A549 (cell line): ENCODE measurements around the gene DOK7. TPM values are rescaled to one million over a fixed set of nuclear protein-coding genes. Genes with fewer than 3 reads are reported as not detected.
"Not testable (repeated sequence)": the region's sequence is repeated elsewhere in the genome, so short reads cannot be mapped to it uniquely, and the experiment has no call there.

Experiments used
- ATAC-seq, 2 experiments: fragments of 200-7000 bp in 1 of 2; fragments of >200 bp in 1 of 2; cut with Nextera tagmentation in 1 of 2; cut with Tn5 transposase in 1 of 2; 3 replicates each; pipeline versions ENCODE4 v1.8.0 to v1.9.1; 2018 to 2020; ENCODE audit warnings: mild to moderate bottlenecking in 1 of 2, moderate library complexity in 1 of 2
- CTCF ChIA-PET: fragments of 300-600 bp; sonication (Branson Sonifier 250); formaldehyde crosslinking; extraction: SDS; loops from one replicate; lab custom pipeline; 2021; ENCODE audit warnings: antibody characterized with exemption, inconsistent platforms; lab: Yijun Ruan, JAX
- POLR2A ChIA-PET: fragments of 350-600 bp; formaldehyde crosslinking; extraction: SDS; loops from one replicate; lab custom pipeline; 2021; ENCODE audit warnings: antibody characterized with exemption, inconsistent platforms; lab: Yijun Ruan, JAX
- DNase-seq, 2 experiments: peaks; one replicate each; pipeline versions ENCODE4 v3.0.0 to v3.0.0-alpha.2; 2011 to 2016; ENCODE audit warnings: low read depth in 1 of 2, low spot score in 1 of 2
- FAIRE-seq: peaks from 2 replicates; lab custom pipeline; 2011; peaks lifted over from hg19 to GRCh38; lab: Jason Lieb, UNC
- H3K27ac ChIP-seq, 2 experiments: fragments of >200 bp; sonication (Bioruptor Twin); formaldehyde crosslinking; 3 replicates each; pipeline ENCODE4 v1.5.1; 2016 to 2017
- H3K4me1 ChIP-seq: fragments of >200 bp; sonication (Bioruptor Twin); formaldehyde crosslinking; 3 replicates; pipeline ENCODE4 v1.6.1; 2016
- H3K4me2 ChIP-seq: fragments of >200 bp; sonication (Bioruptor Twin); formaldehyde crosslinking; 3 replicates; pipeline ENCODE4 v1.6.1; 2016
- H3K4me3 ChIP-seq: fragments of >200 bp; sonication (Bioruptor Twin); formaldehyde crosslinking; 3 replicates; pipeline ENCODE4 v1.5.1; 2016
- H3K9me3 ChIP-seq: fragments of >200 bp; sonication (Bioruptor Twin); formaldehyde crosslinking; 3 replicates; pipeline ENCODE4 v1.6.1; 2016
- CBX2 ChIP-seq: fragments of 200-600 bp; sonication (generic); IDR thresholded peaks from 2 replicates; pipeline ENCODE4 v1.6.1; 2016; ENCODE audit warnings: low read depth, mild to moderate bottlenecking, borderline replicate concordance
- EP300 ChIP-seq, 2 experiments: fragments of >200 bp; sonication (Bioruptor Twin); formaldehyde crosslinking; IDR thresholded peaks; 2 replicates in 1 of 2; 3 replicates in 1 of 2; pipeline ENCODE4 v1.6.1; 2016 to 2017
- ESRRA ChIP-seq: fragments of 150-350 bp; IDR thresholded peaks from 2 replicates; pipeline ENCODE4 v1.6.1; 2014; ENCODE audit warnings: mild to moderate bottlenecking, low read length, borderline replicate concordance
- FOSB ChIP-seq: fragments of 250-450 bp; sonication (Bioruptor Pico); IDR thresholded peaks from 2 replicates; pipeline ENCODE4 v1.5.0; 2020; ENCODE audit warnings: mild to moderate bottlenecking, moderate library complexity
- FOSL2 ChIP-seq, 2 experiments: fragments of 450-650 bp in 1 of 2; fragments of >200 bp in 1 of 2; sonication (Bioruptor Twin) in 1 of 2; formaldehyde crosslinking; IDR thresholded peaks; 2 replicates each; pipeline versions ENCODE4 v1.5.0 to v1.6.1; 2016 to 2020; ENCODE audit warnings: mild to moderate bottlenecking in 1 of 2, moderate library complexity in 1 of 2
- MAZ ChIP-seq: fragments of 150-350 bp; IDR thresholded peaks from 2 replicates; pipeline ENCODE4 v1.6.1; 2014; ENCODE audit warnings: antibody characterized with exemption, low read depth, low read length, borderline replicate concordance
- PHF8 ChIP-seq: fragments of 200-600 bp; sonication (generic); IDR thresholded peaks from 2 replicates; pipeline ENCODE4 v1.6.1; 2016; ENCODE audit warnings: low read depth, mild to moderate bottlenecking, antibody characterized with exemption, moderate library complexity, borderline replicate concordance
- RARB ChIP-seq: fragments of 250-450 bp; sonication (Bioruptor Pico); IDR thresholded peaks from 2 replicates; pipeline ENCODE4 v1.8.0; 2021; ENCODE audit warnings: mild to moderate bottlenecking, moderate library complexity
- RCOR1 ChIP-seq: fragments of 150-350 bp; IDR thresholded peaks from 2 replicates; pipeline ENCODE4 v1.6.1; 2014; ENCODE audit warnings: antibody characterized with exemption, low read length, low read depth
- RFX5 ChIP-seq: fragments of 450-650 bp; IDR thresholded peaks from 2 replicates; pipeline ENCODE4 v1.7.1; 2014; ENCODE audit warnings: antibody characterized with exemption, mild to moderate bottlenecking, moderate library complexity
- RNF2 ChIP-seq: fragments of 200-600 bp; sonication (generic); IDR thresholded peaks from 2 replicates; pipeline ENCODE4 v1.6.1; 2016; ENCODE audit warnings: low read depth, mild to moderate bottlenecking, antibody characterized with exemption, moderate library complexity, borderline replicate concordance
- TP53 ChIP-seq: fragments of 250-450 bp; sonication (Bioruptor Pico); IDR thresholded peaks from 2 replicates; pipeline ENCODE4 v1.5.0; 2021; ENCODE audit warnings: mild to moderate bottlenecking, moderate library complexity
- ZC3H11A ChIP-seq: fragments of 450-650 bp; IDR thresholded peaks from 2 replicates; pipeline ENCODE4 v1.6.1; 2014; ENCODE audit warnings: antibody characterized with exemption, mild to moderate bottlenecking
- WGBS: methylation state at CpG from one replicate; pipeline ENCODE4 v1.1.6; 2017; ENCODE audit errors: missing lambda C conversion rate; 5-methylcytosine and 5-hydroxymethylcytosine counted together
- polyA plus RNA-seq, 4 experiments: library from polyadenylated mRNA; depleted of rRNA in 3 of 4; stranded (reverse); fragments of >200 nt; fragmentation: RNase III in 1 of 4; extraction: RNeasy Plus Mini Kit Qiagen cat#74134 plus additional on column Dnase treatment in 1 of 4; gene quantifications; 2 replicates in 3 of 4; 3 replicates in 1 of 4; pipeline ENCODE4 v1.2.3, GENCODE V29; 2011 to 2017
- TF ChIP-seq, protein P1 (sequence below): IDR thresholded peaks from 2 replicates; pipeline ENCODE4 v1.6.1; 2012
- TF ChIP-seq, protein P2 (sequence below): fragments of 450-650 bp; IDR thresholded peaks from 2 replicates; pipeline ENCODE4 v1.6.1; 2014; ENCODE audit warnings: antibody characterized with exemption
- TF ChIP-seq, protein P3 (sequence below): fragments of >200 bp; sonication (Bioruptor Twin); formaldehyde crosslinking; IDR thresholded peaks from 3 replicates; pipeline ENCODE4 v1.6.1; 2016
- TF ChIP-seq, protein P4 (sequence below): fragments of >200 bp; sonication (Bioruptor Twin); formaldehyde crosslinking; IDR thresholded peaks from 3 replicates; pipeline ENCODE4 v1.5.1; 2016

Gene DOK7
- polyA plus RNA-seq, 2 of the 4 experiments (the other 2 are of a cell fraction), result 0.17 to 0.21 TPM

DNA sequence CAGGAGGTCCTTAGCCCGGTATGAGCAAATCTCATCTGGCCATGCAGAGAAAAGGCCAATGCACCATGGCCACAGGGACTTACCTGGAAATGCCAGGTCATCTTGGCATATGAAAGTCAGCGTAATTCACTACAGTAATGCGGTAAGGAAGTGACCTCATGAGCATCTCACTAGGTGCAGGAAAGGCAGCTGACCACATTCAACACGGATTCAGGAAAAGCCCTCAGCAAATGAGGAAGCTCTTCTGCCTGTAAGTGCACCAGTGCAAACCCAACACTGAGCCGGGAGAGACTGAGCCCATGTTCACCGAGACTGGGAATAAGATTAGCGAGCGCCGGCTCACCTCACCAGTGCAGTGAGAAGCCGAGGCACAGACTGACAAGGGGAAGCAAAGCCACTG lies 45.4 kb downstream of the DOK7 start:
- POLR2A ChIA-PET, result no interaction called here
- 89% methylated on average over 10 of the region's 10 CpGs for WGBS
- ATAC-seq, result no peak
- H3K4me3 ChIP-seq, result no peak overlapping the region
- TF ChIP-seq, protein P1, sequence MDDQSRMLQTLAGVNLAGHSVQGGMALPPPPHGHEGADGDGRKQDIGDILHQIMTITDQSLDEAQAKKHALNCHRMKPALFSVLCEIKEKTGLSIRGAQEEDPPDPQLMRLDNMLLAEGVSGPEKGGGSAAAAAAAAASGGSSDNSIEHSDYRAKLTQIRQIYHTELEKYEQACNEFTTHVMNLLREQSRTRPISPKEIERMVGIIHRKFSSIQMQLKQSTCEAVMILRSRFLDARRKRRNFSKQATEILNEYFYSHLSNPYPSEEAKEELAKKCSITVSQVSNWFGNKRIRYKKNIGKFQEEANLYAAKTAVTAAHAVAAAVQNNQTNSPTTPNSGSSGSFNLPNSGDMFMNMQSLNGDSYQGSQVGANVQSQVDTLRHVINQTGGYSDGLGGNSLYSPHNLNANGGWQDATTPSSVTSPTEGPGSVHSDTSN, result no peak
- no peak for TF ChIP-seq FOSB (CRISPR knock-in tag)
- TF ChIP-seq RNF2, result no peak
- CTCF ChIA-PET, result no interaction called here
- H3K27ac ChIP-seq, result no peak overlapping the region
- H3K9me3 ChIP-seq, result no peaks in the 10 kb centered on the region
- FAIRE-seq, result no peak
- no peak for DNase-seq
- no peak overlapping the region for H3K4me2 ChIP-seq
- H3K4me1 ChIP-seq, result no peaks in the 10 kb centered on the region

DNA sequence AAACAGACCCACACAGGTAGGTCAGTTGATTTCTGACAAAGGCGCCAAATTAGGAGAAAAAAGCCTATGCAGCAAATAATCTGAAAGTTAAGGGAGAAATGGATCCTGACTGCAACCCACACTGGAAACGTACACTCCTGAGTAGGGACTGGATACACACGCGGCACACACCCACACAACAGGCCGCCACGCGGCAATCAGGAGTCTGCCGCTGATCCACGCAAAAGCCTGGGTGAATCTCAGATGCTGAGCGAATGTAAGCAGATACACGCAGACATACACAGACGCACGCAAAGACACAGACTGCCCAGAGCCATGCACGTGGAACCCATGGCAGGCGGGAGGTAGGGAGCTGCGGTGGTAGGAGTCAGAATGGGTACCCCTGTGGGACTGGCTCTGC lies 47.4 kb downstream of the DOK7 start:
- Histone ChIP-seq H3K9me3 (no peaks in the 10 kb centered on the region), H3K4me2 (no peak overlapping the region), H3K4me3 (no peak overlapping the region), H3K27ac (no peak overlapping the region), H3K4me1 (no peaks in the 10 kb centered on the region)
- no peak for DNase-seq
- no peak for FAIRE-seq
- 91% methylated on average over 16 of the region's 16 CpGs for WGBS
- POLR2A ChIA-PET, result no interaction called here
- CTCF ChIA-PET, result no interaction called here
- no peak for ATAC-seq
- TF ChIP-seq TP53, result no peak

DNA sequence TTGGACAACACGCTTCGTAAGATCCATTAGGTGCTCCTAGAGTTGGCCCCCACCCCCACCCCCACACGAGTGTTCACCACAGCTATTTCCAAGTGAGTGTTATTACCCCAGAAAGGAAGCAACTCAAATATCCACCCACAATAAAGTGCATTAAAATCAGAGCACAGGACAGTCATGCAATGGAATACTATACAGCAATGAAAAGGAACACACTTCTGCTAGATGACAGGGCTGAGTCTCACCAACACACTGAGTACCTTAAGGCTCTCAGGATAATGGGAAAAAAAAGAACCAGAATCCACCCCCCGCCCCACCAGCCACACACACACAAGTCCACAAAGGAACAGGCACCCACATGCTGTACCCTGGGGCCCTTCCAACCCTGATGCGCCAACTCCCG lies 48.1 kb downstream of the DOK7 start:
- no peak for FAIRE-seq
- Histone ChIP-seq H3K4me1 (no peaks in the 10 kb centered on the region), H3K4me3 (no peak overlapping the region), H3K27ac (no peak overlapping the region), H3K9me3 (no peaks in the 10 kb centered on the region), H3K4me2 (no peak overlapping the region)
- POLR2A ChIA-PET, result no interaction called here
- ATAC-seq, result no peak
- TF ChIP-seq ESRRA (no peak), PHF8 (no peak), FOSL2 (IDR thresholded peaks at IDR 0.05) (no peak), FOSL2 (CRISPR knock-in tag; IDR thresholded peaks at IDR 0.05) (no peak), RARB (CRISPR knock-in tag) (no peak), MAZ (no peak), ZC3H11A (no peak)
- TF ChIP-seq, protein P2, sequence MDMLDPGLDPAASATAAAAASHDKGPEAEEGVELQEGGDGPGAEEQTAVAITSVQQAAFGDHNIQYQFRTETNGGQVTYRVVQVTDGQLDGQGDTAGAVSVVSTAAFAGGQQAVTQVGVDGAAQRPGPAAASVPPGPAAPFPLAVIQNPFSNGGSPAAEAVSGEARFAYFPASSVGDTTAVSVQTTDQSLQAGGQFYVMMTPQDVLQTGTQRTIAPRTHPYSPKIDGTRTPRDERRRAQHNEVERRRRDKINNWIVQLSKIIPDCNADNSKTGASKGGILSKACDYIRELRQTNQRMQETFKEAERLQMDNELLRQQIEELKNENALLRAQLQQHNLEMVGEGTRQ, result no peak
- 98% methylated on average over 5 of the region's 6 CpGs for WGBS
- no peak for DNase-seq
- CTCF ChIA-PET, result no interaction called here

DNA sequence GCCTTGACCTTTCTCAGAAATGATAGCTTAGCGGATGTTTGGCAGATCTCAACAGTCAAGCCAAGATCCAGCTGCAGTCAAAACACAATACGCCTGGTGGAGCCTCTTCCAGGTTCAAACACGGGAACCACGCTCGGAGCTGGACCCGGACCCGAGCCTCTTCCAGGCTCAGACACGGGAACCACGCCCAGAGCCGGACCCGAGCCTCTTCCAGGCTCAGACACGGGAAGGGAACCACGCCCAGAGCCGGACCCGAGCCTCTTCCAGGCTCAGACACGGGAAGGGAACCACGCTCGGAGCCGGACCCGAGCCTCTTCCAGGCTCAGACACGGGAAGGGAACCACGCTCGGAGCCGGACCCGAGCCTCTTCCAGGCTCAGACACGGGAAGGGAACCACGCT lies 48.5 kb downstream of the DOK7 start:
- CTCF ChIA-PET, DNase-seq, POLR2A ChIA-PET, H3K4me1 ChIP-seq, FAIRE-seq, ATAC-seq, H3K9me3 ChIP-seq, H3K4me2 ChIP-seq, H3K4me3 ChIP-seq, H3K27ac ChIP-seq: not testable (repeated sequence)
- 93% methylated on average over 6 of the region's 27 CpGs for WGBS

DNA sequence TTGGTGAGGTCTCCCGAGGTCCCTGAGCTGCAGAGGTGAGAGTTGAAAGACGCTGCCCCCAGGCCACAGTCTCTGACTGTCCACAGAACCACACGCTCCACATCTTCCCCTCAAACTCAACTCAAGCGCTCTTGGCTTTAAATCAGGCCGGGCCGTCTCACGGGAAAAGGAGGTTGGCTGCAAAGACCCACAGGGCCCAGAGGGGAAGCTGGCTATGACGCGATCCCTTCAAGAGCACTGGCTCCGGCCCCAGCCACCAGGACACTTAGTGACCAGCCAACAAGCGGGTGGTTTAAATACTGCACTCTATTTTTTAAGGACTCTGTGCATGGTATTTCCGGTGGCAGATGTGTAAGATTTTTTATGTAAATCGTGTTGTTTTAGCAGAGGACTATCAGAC lies 49.2 kb downstream of the DOK7 start:
- FAIRE-seq, result no peak
- DNase-seq, result no peak
- ATAC-seq, result no peak

More for the DNA sequence above, 49.2 kb downstream of the DOK7 start:
- POLR2A ChIA-PET, result no interaction called here
- Histone ChIP-seq H3K27ac (no peak overlapping the region), H3K4me2 (no peak overlapping the region), H3K4me1 (no peaks in the 10 kb centered on the region), H3K4me3 (no peak overlapping the region), H3K9me3 (no peaks in the 10 kb centered on the region)
- CTCF ChIA-PET, result no interaction called here
- WGBS, result 89% methylated on average over 13 of the region's 13 CpGs
- TF ChIP-seq PHF8 (no peak), RCOR1 (no peak), FOSL2 (IDR thresholded peaks at IDR 0.05) (no peak), FOSL2 (CRISPR knock-in tag; IDR thresholded peaks at IDR 0.05) (no peak), EP300 (IDR thresholded peaks at IDR 0.05) (no peak), RFX5 (no peak), CBX2 (no peak)
- TF ChIP-seq, protein P3, sequence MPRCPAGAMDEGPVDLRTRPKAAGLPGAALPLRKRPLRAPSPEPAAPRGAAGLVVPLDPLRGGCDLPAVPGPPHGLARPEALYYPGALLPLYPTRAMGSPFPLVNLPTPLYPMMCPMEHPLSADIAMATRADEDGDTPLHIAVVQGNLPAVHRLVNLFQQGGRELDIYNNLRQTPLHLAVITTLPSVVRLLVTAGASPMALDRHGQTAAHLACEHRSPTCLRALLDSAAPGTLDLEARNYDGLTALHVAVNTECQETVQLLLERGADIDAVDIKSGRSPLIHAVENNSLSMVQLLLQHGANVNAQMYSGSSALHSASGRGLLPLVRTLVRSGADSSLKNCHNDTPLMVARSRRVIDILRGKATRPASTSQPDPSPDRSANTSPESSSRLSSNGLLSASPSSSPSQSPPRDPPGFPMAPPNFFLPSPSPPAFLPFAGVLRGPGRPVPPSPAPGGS, result no peak
- TF ChIP-seq, protein P4, sequence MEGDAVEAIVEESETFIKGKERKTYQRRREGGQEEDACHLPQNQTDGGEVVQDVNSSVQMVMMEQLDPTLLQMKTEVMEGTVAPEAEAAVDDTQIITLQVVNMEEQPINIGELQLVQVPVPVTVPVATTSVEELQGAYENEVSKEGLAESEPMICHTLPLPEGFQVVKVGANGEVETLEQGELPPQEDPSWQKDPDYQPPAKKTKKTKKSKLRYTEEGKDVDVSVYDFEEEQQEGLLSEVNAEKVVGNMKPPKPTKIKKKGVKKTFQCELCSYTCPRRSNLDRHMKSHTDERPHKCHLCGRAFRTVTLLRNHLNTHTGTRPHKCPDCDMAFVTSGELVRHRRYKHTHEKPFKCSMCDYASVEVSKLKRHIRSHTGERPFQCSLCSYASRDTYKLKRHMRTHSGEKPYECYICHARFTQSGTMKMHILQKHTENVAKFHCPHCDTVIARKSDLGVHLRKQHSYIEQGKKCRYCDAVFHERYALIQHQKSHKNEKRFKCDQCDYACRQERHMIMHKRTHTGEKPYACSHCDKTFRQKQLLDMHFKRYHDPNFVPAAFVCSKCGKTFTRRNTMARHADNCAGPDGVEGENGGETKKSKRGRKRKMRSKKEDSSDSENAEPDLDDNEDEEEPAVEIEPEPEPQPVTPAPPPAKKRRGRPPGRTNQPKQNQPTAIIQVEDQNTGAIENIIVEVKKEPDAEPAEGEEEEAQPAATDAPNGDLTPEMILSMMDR, result no peak
